GM19025 (cell line): Measurements from ENCODE around the gene MKNK2.
A peak's percentile ranks its signal among the peaks of the same experiment; 100 is the strongest.
"Not testable (repeated sequence)": the region's sequence is repeated elsewhere in the genome, so short reads cannot be mapped to it uniquely, and the experiment has no call there.

Experiments
- ATAC-seq: cut with Tn5 transposase; IDR thresholded peaks from one replicate; pipeline ENCODE4 v1.9.1; 2021; ENCODE audit warnings: mild to moderate bottlenecking, low read depth, moderate library complexity; ENCODE audit not compliant: unreplicated experiment

Gene MKNK2

DNA sequence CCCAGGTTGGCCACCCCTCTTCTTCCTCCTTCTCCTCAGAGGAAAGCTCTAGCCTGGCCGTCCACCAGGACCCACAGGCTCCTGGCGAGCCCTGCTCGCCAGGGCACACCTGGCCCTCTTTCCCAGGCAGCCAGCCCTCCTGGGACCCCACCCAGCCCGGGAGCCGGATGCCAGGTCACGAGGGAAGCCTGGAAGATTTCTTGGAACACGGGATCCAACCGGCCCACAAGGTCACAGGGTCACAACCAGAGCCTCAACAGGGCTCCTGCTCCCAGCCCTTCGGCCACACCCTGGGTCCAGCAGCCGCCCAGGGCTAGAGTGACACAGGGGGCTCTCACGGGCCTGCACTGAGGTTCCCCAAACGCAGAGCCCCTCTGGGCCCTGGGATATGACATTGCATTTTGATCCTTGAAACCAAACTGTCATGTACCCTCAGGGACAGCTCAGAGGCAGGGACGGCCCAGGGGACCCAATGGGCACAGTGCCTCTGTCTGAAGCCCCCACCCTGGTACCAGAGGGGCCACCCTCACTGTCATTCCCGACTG, 5.5 kb downstream of the MKNK2 start:
- no peak for ATAC-seq

DNA sequence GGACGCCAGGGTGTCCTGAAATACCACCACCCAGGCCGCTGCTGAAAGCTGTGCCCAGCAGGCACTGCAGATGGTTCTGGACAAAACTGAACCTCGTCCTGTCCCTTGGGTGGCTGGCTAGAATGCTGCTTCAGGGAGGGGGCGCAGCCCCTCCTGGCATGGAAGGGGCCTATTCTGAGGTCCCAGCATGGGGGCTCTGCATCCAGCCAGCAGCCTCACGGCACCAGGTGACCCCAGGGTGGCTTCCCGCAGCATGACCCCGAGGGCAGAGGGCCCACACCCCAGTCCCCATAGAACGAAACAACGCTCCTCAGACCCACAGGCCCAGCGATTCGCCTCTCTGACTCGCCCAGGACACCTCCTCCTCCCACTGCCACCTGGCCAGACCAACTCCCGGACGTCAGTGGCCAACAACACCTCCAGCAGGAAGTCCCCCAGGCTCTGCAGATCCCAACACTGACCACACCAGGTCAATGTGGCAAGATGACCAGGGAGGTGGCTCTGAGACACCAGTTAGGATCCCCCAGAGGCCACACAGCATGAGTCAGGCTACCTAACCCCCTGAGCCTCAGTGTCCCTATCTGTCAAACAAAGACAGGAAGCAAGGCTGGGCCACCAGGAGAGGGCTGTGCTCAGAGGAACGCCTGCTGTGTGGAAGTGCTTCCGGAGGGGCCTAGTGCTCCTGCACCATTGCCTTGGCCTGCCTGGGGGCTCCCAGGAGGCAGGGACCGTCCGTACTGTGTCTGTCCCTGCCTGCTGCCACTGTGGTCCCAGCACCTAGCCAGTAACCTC, 6.1 kb downstream of the MKNK2 start:
- no peak for ATAC-seq

GRCh38 chr19:2043961-2044708, 6.9 kb downstream of the MKNK2 start:
- no peak for ATAC-seq

GRCh38 chr19:2043251-2043641, 7.8 kb downstream of the MKNK2 start:
- no peak for ATAC-seq

GRCh38 chr19:2042485-2043250, 8.4 kb downstream of the MKNK2 start:
- ATAC-seq = no peak

DNA sequence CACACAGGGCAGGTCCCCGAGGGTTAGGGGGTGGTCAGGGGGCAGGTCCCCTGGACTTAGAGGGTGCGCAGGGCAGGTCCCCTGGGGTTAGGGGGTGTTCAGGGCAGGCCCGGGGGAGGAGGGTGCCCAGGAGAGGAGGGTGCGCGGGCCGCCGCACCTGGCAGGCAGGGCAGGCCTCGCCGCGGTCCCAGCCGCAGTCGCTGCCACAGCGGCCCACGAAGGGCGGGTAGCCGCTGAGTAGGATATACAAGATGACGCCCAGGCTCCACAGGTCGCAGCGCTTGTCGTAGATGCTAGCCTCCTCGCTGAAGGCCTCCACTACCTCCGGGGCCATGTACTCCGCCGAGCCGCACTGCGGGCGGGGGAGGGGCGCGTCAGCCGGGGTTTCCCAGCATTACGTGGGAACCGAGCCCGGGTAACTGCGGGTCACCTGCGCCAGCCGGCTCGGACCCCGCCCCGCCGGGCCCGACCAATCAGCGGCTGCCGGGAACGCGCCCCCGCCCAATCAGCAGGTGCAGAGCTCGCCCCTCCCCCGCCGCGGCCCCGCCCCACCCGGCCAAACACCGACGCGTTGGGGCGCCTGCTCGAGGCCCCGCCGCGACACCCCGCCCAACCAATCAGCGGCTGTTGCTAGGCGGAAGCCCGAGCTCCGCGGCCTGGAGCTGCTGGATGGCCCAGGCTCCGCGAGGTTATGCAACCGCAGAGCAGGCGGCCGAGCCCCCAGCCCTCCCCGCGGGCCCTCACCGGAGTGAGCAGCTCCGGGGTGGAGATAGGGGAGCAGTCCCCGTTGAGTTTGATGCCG, 9.2 kb downstream of the MKNK2 start:
- ATAC-seq = peak; percentile 71

- ATAC-seq = no peak
Observed at GRCh38 chr19:2041433-2041682, 9.7 kb downstream of the MKNK2 start.

- no peak for ATAC-seq
Observed at GRCh38 chr19:2040647-2041432, 10.2 kb downstream of the MKNK2 start.

DNA sequence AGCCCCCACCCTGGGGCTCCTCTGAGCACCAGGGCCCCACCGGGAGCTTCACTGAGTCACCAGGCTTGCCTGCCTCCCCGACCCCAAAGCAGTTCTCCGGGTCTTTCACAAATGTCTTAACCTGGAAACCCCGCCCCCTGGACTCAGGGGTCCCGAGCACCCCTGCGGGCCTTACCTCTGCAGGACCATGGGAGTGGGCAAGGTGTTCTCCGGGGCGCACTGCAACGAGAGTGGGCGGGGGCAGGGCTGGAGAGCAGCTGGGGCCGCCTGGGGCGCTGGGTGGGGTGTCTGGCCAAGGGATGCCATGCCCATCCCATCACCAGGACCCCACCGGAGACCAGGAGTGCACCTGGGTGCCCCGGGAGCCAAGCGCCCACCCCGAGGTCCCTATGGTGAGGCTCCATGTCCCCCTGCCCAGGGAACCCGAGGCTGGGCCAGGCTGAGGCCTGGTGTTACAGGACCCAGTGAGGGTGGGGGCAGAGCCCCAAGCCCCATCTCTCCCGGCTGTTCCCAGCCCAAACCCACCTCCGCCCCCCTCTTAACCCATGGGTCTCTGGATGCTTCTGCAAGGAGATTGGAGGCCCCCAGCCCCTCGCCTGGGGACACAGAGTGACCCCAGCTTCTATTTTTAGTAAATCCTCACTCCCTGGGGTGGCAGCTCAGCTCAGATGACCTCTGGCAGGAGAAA, 10.9 kb downstream of the MKNK2 start:
- ATAC-seq = no peak

DNA sequence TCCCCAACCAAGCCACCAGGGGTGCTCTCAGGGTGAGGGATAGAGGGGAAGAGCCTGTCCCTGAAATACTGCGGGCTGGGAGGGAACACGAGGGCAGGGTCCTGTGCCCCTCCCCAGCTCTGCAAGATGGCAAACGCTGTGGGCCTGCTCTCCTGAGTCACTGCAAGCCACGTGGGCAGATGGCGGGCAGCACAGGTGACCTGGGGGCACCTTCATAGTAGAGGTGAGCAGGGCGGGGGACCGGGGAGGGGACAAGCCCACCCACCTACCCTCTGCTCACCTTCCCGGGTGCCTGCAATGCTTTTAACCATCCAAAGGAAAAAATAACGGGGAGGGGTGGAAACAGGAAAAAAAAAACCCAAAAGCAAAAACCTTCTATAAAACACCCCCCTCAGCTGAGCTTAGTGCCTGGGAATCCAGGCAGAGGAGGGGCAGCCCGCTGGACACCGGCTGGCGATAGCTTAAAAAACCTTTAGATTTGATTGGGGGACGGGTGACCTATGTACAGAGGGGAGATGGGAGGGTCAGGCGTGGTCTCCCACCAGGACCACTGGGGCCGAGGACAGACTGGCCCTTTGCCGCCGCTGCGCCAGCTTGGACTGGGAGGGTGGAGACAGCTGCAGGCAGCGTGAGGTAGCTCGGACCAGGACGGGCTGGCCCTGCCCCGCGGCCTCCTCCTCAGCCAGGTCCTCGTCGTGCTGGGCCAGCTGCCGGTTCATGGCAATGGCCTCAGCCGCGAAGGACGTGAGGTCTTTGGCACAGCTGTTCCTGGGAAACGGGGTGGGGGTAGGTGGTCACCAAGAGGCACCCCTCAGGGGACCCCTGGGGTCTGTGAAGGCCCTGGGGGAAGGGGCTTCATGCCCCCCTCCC, 11.7 kb downstream of the MKNK2 start:
- no peak for ATAC-seq

DNA sequence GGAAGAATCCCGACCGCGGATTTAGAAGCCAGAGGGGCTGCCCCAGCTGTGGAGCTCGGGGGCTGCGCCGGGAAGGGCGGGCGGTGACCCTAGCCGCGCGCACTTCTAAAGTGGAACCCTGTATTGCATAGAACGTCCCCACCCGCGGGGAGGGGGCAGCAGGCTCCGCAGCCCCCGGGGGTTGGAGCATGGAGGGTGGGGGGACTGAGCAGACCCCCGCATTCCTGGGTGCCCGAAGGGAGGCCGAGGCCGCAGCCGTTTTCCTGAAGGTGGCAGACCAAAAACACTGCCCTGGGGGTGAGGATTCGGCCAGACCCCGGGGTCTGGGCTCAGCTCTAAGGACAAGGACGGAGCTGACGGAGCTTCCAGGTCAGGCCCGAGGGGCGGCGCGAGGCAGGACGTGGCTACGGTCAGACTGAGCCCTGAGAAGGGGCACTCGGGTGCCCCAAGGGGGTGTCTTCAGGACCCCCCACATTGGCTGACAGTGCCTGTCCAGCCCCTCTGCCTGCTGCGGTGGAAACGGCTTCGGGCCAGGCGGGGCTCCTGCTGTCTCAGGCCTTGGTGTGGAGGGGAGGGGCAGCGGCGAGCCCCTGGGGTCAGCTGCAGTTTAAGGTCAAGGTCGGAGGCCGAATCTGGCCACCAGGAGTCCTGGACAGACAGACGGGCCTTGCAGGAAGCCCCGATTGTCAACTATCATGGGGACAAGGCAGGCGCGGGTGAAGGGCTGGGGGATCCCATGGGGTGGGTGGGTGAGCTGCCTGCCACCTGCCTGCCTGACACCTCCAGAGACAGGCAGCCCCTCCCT, 12.6 kb downstream of the MKNK2 start:
- ATAC-seq = no peak

GRCh38 chr19:2037651-2038255, 13.3 kb downstream of the MKNK2 start:
- no peak for ATAC-seq

- ATAC-seq = no peak
Observed at GRCh38 chr19:2036424-2036823, 14.6 kb downstream of the MKNK2 start.

DNA sequence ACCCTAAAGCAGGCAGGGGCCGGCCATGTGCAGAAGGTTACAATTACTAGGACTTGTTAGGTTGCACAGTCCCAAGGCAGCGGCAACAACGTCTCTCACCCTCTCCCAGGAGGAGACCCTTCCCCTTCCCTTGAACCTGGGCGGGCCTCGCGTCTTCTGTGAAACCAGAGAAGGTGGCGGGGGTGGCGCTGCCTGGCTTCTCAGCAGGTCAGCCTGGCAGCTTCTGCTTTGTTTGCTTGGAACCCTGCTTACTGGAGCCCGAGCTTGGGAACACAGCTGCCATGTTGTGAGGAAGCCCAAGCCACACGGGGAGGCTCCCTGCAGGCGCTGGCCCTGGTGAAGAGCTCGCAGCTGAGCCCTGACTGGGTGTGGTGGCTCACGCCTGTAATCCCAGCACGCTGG, 15.5 kb downstream of the MKNK2 start:
- no peak for ATAC-seq

GRCh38 chr19:2034729-2035589, 16.1 kb downstream of the MKNK2 start:
- no peak for ATAC-seq

GRCh38 chr19:2034253-2034652, 16.8 kb downstream of the MKNK2 start:
- not testable (repeated sequence) for ATAC-seq
